Keratinocyte (primary cell): ENCODE results near the gene PDCD11.
"Not testable (repeated sequence)": the region's sequence is repeated elsewhere in the genome, so short reads cannot be mapped to it uniquely, and the experiment has no call there.

Source experiments
- CTCF ChIP-seq, 3 experiments: IDR thresholded peaks in 1 of 3; conservative IDR thresholded peaks in 1 of 3; optimal IDR thresholded peaks in 1 of 3; 2 replicates in 2 of 3; 3 replicates in 1 of 3; pipeline versions ENCODE3 to v1.5.1; 2011; ENCODE audit warnings: low read length in 3 of 3, mild to moderate bottlenecking in 3 of 3, moderate library complexity in 2 of 3, control low read depth in 1 of 3, inconsistent platforms in 1 of 3; ENCODE audit not compliant: insufficient read depth in 2 of 3; ENCODE audit errors: extremely low read depth in 1 of 3
- EZH2 ChIP-seq: IDR thresholded peaks from one replicate; pipeline ENCODE4 v1.6.1; 2012; ENCODE audit warnings: inconsistent platforms, mild to moderate bottlenecking, low read length, moderate library complexity

DNA sequence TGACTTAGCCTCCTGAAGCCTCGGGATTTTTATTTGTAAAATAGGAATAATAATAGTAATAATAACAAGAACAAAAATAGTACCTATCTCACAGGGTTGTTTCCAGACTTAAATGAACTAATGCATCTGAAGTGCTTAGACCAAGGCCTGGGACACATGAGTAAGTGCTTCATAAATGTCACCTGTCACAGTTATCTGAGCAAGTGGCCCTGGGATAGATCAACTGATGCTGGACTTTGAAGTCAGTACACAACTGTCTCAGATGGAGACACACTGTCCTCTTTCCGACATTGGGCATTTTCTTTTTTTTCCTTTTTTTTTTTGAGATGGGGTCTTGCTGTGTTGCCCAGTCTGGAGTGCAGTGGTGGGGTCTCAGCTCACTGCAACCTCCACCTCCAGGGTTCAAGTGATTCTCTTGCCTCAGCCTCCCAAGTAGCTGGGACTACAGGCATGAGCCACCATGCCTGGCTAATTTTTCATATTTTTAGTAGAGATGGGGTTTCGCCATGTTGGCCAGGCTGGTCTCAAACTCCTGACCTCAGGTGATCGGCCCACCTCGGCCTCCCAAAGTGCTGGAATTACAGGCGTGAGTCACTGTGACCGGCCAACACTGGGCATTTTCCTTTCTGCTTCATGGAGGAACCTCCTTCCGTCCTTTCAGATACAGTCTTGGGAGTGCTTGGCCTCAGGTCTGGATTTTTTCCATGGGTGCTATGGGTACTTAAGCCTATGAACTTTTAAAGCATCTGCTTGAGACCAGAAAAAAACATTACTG is 90.4 kb downstream of the PDCD11 start:
- not testable (repeated sequence) for TF ChIP-seq CTCF (optimal IDR thresholded peaks at IDR 0.05 in 1 of 3, IDR thresholded peaks at IDR 0.05 in 1 of 3, conservative IDR thresholded peaks at IDR 0.05 in 1 of 3; ENCODE audit: extremely low read depth in 1 of 3, insufficient read depth in 2 of 3, low read length in 3 of 3); EZH2
